RCC 7860 (cell line): Measurements from ENCODE around the gene ZNF407.

Source experiments
- DNase-seq: peaks from one replicate; pipeline ENCODE4 v3.0.0-alpha.2; 2015; ENCODE audit warnings: low spot score
- FAIRE-seq: peaks from 2 replicates; lab custom pipeline; 2012; peaks lifted over from hg19 to GRCh38; lab: Jason Lieb, UNC

The ZNF407 gene

DNA sequence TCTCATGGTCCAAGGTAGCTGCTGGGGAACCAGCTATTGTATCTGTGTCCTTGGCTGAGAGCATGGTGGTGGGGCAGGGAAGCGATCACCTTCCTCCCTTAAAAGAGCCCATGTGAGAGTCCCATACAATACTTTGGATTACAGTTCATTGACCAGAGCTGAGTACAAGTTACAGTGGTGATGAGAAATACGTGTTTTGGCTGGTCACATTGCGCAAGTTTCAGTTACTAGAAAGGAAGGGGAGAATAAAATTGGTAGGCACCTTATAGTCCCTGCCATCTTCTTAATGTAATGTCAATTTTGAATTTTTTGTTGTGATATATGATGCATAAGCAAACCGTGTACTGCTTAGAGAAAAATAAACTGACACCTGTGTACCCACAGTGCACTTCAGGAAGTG lies 67.7 kb downstream of the ZNF407 start:
- no peak for DNase-seq
- no peak for FAIRE-seq

DNA sequence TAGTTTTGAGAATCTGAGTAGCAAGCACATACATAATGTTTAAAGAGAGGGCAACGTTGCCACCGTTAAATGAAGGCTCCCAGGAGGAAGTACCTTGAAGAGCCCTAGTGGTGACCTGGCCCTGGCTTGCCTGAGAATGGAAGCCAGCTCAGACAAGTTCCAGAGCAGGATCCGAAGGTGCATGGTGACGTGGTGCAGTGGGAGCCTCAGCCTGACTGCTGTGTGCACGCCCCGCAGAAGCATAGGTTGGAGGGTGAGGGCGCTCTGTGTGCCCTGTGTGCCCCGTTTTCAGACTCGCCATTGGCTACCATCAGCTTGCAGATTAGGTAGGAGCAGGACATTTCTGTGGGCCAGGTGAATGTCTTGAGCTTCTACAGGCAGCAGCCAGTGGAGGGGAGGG lies 68.2 kb downstream of the ZNF407 start:
- DNase-seq (no peak), FAIRE-seq (no peak)

DNA sequence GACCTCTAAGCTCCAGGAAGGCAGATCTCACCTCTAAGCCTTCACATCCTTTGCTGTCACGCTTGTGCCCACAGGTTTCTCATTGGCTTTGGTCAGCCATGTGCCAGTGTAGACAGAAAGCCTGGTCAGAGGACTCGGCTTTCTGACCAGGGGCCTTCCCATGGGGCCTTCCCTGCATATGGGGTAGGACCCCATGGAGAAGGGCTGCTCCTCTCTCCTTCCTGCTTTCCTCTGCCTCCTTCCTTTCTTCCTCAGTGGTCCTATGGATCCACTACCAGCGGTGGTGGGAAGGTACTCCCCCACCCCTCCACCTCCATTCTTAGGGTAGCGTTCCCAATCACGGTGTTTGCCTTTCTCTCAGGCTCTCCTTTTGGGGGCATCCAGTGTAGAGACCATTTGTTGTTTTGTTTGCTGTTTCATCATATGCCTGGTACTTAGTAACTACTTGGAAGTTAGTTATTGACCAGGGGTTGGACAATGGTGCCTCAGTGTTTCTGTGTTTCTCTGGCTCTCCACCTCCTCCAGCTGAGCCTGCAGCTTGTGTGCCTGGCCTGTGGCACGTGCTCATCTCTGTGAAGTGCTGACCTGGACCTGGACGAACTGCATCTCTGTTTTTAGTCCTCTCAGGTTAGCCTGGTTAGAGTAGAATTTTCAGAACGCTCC lies 71.6 kb downstream of the ZNF407 start:
- DNase-seq: no peak
- no peak for FAIRE-seq

DNA sequence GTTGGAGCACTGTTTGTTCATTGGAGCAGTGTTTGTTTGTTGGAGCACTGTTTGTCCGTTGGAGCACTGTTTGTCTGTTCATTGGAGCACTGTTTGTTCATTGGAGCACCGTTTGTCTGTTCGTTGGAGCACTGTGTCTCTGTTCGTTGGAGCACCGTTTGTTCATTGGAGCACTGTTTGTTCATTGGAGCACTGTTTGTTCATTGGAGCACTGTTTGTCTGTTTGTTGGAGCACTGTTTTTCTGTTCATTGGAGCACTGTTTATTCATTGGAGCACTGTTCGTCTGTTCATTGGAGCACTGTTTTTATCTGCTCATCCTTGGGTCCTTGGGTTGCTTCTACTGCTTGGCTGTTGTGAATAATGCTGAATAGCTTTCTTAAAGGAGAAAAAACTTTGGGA lies 74.7 kb downstream of the ZNF407 start:
- FAIRE-seq: no peak
- DNase-seq: no peak

DNA sequence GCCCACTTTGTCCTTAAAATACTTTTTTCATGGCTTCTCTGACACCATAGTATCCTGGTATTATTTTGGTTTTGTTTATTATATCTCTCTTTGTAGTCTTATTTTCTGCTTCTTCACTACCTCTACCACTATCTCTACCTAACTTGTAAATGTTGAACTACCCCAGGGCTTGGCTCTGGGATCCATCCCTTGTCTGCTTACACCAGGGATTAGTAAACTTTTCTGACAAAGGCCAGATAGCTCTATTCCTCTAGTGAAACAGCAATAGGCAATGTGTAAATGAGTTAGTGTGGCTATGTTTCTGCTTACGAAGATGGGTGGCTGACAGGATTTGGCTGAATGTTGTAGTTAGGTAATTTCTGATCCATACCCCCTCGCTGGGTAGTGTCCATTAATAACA lies 76.8 kb downstream of the ZNF407 start:
- FAIRE-seq (no peak), DNase-seq (no peak)

DNA sequence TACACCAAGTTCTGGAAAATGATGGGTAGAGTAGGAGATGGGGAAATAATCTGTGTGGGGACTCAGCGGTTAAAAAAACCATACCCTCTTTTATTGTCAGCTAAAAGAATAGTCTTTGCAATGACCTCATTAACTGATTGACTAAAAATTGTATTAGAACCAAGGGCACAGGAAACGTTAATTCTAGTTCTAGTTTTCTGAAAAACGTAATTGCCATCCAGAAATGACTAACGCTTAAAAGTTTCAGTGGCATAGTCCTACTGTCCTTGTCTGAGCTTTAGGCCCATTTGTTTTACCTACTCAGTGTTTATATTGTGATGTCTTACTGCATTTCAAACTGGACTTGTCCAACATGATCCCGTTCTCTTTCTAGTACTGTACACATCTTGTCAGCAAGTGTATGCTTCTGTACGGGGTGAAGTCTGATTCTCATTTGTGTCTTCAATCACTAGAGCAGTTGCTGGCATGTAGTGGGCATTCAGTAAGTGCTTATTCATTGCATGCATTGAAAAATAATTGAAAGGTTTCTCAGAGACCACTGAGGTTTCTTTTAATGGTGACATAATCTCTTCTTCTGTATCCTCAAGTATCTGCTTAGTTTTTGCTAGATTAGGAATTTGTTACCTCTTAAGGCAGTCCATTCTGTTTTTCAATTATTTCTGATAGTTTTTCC lies 81.5 kb downstream of the ZNF407 start:
- no peak for FAIRE-seq
- DNase-seq: no peak

DNA sequence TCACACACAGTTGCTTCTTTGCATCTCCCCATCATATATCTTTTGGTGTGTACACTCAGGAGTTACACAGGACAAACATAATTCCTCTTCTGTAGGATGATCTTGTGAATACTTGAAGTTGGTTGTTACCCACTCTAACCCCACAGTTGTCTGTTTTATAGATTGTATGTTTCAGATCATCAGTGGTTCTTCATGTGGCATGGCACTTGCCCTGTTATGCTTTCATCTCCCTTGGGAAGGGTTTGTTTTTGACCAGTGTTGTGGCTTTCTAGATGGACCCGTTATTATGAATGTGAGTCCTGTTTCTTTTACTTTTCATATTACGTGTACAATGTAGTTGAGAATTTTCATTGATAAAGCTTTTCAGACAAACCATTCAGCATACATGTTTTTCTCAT lies 82.0 kb downstream of the ZNF407 start:
- no peak for DNase-seq
- no peak for FAIRE-seq

DNA sequence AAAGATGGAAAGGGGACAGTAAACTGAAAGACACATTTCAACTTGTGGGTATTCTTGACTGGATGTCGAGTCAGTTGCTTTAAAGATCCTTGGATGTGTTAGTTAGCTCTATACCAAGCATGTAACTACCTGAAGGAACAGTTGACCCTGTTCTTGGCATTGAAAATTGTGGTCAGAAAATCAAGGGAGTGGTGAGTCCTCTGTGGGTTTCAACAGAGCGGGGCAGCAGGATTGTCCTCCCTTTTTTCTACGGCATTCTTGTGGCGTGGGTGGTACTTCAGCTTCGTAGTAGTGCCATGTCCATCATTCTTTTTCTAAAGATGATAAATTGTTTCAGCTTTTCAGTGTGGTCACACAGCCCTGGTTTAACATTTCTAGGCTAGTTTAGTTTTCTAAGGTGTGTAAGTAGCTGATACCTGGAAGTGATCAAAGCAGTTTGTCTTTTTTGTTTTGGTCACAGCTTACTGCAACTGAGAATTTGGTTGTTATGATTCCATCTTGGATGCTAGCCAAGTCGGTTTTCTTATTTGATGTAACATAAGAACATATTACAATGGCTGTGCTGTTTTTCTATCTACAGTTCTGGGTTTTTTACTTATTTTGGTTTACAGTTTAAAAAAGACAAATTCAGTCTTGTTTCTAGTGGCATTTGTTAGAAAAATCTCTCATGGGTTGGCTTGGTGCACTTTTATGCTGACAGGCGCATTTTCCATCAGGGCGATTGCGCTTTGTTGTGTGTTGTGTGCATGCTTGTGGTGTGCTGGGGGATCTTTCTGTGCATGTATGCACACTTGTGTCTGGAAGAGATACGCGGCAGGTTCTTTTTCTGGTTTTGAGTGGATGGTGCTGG lies 84.7 kb downstream of the ZNF407 start:
- FAIRE-seq: no peak
- DNase-seq: no peak

DNA sequence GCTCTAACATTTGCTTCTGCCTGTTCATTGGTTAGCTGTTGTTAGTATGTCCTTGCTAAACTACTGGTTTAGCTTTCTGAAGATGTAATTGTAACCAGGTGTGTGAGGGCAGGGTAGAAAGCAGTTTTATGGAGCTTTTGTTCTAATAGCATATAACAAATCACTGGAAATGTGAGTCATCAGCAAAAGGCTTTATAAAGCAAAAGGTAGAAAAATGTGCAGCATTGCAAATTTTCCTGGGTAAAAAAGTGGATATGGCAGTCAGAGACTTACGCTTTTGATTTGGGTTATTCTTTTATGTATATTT lies 85.3 kb downstream of the ZNF407 start:
- DNase-seq (no peak), FAIRE-seq (no peak)

DNA sequence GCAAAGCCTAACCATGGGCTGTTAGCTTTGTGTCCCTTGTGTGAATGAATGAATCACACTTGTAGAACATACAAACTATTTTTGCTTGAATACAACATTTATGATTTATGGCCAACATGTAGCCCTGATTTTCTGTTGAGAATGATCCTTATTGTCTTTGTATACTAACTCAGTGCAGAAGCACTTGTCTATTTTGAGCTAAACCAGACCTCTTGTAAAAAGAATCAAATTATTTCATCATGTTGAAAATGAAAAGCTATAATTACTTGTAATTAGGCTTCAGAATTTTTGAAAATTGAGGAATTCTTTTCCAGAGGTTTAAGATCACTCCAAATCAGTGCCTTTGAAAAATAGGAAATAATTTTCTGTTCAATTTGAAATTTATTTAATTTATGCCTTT lies 85.9 kb downstream of the ZNF407 start:
- DNase-seq: no peak
- no peak for FAIRE-seq

DNA sequence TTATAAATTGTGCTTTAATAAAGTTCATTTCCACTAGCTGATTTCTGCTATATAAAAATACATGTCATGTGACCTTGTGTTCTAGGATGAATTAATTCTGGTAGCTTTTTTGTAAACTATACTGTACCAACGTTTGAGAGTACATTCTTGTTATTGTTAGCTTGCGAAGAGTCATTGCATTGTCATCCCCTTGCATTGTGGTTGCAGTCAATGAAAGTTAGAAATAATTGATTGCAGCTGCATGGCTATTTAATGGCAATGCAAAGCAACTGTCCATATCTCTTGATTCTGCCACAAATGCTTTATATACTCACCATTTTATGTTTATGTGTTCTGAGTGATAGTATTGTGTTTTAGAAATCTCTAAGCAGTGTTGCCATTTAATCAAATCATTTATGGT lies 91.6 kb downstream of the ZNF407 start:
- DNase-seq: no peak
- FAIRE-seq: no peak

DNA sequence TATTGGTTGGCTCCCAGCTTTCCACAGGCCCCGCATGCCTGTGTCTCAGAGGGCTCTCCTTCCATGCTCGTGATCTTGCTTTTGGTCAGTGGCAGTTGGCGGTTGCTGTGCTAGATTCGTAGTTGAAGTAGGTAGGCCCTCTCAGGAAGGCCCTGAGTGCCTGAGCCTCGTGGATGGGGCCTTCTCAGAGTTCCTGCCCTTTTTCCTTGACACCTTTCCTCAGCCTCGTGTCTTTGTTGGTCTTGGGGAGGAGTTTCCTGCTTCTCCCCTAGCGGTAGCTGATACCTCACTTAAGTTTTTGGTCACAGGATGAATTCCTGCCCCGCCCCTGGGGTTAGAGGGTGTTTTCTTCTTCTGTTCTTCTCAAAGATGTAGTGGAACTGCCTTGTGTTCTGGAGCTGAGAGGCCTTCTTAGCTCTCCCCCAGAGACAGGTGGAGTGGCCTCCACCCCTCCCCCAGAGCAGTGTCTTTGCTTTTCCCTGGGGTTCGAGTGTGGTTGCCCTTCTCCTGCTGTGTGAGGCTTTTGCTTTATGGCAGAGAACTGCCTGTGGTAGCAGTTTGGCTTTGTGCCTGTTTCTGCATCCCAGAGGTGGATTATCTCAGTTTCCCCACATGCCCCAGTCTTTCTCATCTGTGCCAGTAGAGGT lies 94.8 kb downstream of the ZNF407 start:
- FAIRE-seq (no peak), DNase-seq (no peak)

DNA sequence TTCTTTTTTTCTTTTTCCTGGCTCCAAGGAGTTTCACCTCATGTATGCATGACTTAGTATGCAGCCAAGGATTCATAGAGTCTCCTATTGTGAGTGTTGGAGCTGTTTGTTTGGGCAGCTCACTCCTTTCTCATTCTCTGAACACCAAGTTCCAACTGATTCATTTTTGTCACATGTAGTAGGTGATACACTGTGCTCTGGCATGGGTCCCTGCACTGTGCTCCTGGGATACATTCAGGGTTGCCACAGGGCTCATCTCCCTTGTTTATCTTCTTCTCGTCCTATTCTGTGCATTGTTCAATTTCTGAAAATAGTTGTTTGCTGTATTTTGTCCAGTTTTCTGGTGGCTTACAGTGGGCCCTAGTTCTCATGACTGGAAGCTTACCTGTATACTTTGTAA lies 96.8 kb downstream of the ZNF407 start:
- FAIRE-seq (no peak), DNase-seq (no peak)

DNA sequence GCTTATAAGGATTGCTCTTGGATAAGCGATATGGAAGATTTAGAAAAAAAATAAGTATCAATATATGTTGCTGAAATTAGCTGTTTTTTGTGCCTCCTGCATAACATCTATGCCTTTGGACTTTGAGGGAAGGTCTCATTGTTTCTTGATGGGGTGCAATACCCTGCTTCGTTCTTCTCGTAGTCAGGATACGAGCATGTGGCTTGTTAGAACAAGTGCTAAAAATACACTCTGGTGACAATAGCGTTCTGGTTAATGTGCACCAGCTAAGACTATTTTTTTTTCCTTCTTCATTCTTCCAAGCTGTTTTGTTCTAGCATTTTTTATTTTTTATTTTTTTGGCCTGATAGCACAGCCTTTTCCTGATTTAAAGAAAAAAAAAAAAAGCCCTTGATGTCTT lies 97.5 kb downstream of the ZNF407 start:
- FAIRE-seq (no peak), DNase-seq (no peak)

DNA sequence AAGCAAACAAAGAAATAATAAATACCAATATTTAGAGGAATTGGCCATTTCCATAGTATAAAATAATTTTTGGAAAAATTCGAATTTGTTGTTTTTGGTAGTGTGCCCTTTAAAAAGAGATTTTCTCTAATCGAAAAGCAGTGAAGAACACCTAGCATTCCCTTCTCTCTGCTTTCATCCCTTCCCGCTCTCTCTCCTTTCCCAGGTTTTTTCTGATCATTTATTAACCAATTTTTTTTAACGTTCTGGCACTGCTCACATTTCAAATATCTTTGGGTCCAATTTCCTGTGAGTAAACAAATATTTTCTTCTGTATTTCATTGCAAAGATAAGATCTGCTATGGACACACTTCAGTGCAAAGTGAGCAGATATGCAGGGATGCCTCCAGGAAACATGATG lies 101.2 kb downstream of the ZNF407 start:
- DNase-seq (no peak), FAIRE-seq (no peak)

DNA sequence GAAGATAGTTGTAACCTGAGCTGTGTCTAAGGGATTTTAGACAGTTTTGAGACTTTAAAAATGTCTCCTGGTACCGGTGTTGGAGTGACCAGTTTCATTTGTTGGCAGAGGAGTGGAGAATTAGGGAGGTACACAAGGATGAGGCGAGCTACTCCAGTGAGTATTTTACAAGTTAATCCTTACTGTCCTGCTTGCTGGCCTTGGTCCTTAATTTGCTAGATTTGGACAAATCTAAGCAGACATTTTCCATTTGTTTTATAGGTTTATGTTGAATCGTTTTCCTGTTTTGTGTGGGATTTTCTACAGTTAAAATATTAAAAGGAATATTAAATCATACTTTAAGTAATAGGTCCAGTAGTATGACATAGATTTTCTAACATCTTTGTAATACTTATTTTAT lies 101.8 kb downstream of the ZNF407 start:
- no peak for FAIRE-seq
- no peak for DNase-seq

DNA sequence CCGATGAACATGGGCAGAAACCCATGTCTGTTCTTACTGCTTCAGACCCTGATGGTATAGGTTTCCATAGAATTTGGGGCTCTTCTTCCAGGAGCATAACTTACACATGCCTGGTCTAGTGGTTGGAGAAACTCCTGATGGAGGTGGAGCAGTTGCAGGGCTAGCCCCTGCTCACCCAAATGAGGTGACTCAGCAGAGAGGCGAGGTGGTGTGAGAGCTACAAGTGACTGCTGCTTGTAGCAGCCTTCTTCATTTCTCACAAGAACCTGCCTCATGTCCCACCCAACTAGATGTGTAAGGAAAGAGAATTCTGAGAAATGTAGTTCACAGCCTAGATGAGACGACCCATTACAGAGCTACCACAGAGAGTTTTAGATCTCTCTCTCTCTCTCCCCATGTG lies 105.3 kb downstream of the ZNF407 start:
- DNase-seq (no peak), FAIRE-seq (no peak)

DNA sequence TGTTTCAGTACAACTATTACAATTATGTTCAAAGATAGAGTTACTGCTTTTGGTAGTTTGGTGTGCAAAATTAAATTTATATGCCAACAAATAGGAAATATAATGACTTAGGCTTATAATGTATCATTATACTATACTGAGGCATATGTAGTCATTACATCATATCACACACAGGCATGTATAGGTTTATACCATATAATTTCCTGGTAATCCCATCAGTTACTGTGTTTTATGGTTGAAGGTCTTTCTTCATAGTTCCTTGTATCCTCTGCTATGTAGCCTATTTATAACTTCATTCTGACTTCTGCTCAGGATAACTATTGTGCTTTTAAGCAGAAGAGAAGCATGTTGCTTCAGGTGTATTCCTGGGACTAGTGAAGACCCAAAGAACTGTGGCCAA lies 110.5 kb downstream of the ZNF407 start:
- no peak for DNase-seq
- FAIRE-seq: no peak

DNA sequence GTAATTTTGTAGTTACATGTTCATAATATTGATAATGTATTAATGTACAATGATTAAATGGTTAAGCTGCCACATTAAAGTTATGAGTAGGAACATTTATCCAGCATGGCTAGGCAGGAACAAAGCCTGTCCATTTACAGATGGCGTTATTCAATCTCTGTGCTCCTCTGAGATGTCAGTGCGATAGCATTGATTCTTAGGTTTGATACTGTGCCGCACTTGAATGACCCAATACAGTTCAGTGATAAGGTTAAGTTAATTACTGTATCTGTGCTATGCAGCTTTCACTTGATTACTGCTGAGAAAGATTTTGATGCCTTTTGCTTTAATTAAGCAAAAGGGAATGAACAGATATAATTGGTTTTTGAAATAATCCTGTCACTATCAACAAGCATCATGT lies 111.8 kb downstream of the ZNF407 start:
- no peak for DNase-seq
- no peak for FAIRE-seq

DNA sequence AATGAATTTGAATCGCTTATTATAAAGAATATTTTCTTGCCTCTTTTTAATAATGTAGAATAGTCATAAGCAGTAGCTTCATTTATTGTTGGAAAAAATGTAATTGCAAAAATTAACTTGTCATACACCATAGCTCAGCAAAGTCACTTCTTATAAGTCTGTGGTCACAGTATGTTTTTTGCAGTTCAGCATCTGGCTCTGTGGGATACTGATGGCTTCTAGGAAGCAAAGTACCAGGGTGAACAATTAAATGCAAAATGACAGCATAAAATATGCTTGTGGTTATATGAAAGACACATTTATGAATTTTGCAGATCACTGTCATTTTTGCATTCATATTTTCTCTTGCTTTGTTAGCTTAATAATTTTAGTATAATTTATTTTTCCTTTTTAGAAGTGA lies 116.5 kb downstream of the ZNF407 start:
- FAIRE-seq (no peak), DNase-seq (no peak)

DNA sequence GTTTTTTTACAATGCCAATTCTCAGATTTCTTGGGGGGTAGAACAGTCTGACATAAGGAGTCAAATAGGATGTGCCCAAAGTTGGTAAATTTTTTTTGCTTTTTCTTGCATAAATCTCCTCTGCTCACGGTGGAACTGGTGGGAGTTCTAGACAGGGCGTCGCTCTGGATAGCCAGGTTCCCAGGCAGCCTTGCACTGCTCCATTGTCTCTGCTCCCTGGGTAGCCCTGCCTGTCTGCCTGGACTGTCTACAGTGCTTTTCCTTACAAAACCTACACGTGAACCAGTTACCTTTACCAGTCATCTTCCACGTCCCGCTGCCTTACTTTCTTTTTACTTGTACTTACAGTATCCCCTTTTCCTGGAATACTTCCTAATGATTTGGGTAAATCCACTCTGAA lies 117.1 kb downstream of the ZNF407 start:
- FAIRE-seq: no peak
- no peak for DNase-seq

DNA sequence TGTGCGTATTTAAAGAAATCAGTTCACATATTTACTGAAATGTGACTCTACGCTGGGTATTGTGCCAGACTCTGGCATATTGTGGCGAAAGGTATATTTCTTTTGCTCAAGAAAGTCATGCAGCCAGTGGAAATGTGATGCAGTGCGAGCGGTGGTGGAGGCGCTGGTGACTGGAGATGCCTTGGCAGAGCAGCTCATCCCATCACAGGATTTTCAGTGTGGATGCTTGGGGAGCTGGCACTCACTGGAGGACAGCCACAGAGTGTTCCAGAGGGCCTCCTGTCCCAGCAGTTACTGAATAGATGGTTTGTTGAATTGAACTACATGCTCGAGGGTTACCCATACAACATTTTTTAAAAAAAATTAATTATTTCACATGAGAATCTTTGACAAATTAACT lies 117.6 kb downstream of the ZNF407 start:
- no peak for FAIRE-seq
- DNase-seq: no peak
